ENCODE measurements around the gene SENP7.

DNA sequence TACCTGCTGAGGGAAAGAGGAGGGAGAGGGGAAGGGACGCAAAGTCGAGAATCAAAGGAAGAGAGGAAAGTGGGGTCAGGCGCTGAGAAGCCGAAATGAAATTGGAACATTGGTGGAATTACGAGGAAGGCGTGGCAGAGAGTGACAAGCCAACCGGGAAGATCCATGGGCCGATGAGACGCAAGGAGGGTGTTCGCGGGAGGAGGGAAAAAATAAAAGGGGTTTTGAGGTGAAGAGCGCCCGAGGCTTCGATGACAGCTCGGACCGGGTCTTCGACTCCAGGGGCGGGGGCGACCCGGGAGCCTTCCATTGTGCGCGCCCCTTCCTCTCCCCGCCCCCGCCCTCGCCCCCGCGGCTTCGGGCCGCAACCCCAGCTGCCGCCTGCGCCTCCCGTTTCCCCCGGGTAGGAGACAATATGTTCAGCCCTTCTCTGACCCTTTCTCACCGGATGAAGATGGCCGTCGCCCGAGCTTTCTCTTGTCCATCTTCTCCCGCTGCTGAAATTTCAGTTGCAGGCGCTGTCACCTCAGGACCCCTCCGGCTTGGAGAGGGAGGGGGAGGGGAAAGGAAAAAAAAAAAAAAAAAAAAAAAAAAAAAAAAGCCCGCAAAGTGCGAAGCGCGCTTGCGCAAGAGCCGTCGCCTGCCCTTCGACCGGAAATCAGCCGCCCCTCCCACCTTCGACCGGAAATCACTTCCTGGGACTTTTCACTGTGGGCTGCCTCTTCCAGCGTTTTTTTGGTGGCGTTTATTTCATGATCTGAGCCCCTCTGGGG, at the start of gene SENP7:
- TF ChIP-seq, protein P1, sequence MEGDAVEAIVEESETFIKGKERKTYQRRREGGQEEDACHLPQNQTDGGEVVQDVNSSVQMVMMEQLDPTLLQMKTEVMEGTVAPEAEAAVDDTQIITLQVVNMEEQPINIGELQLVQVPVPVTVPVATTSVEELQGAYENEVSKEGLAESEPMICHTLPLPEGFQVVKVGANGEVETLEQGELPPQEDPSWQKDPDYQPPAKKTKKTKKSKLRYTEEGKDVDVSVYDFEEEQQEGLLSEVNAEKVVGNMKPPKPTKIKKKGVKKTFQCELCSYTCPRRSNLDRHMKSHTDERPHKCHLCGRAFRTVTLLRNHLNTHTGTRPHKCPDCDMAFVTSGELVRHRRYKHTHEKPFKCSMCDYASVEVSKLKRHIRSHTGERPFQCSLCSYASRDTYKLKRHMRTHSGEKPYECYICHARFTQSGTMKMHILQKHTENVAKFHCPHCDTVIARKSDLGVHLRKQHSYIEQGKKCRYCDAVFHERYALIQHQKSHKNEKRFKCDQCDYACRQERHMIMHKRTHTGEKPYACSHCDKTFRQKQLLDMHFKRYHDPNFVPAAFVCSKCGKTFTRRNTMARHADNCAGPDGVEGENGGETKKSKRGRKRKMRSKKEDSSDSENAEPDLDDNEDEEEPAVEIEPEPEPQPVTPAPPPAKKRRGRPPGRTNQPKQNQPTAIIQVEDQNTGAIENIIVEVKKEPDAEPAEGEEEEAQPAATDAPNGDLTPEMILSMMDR (IDR thresholded peaks at IDR 0.05): no peak
- peak; percentile 16 to 76 for TF ChIP-seq POLR2A (IDR thresholded peaks at IDR 0.05)
